Heart right ventricle (tissue), 16 donors: Measurements from ENCODE around the gene EXD3. TPM values are rescaled to one million over a fixed set of nuclear protein-coding genes. Genes with fewer than 3 reads are reported as not detected.

Experiments used
- ATAC-seq, 8 donors: fragments of 200-7000 bp; cut with Tn5 transposase; one replicate each; pipeline ENCODE4 v1.9.1; 2020; ENCODE audit warnings: mild to moderate bottlenecking in 8 of 8, moderate library complexity in 8 of 8, moderate number of reproducible peaks in 1 of 8
- DNase-seq, 2 donors: peaks; one replicate each; pipeline ENCODE4 v3.0.0-alpha.2; 2020
- H3K27ac ChIP-seq, 10 donors: fragments of 200-600 bp; sonication (generic) in 2 of 10; one replicate each; pipeline versions ENCODE4 v1.5.0 to v1.8.0; 2020 to 2022; ENCODE audit warnings: mild to moderate bottlenecking in 3 of 10
- H3K27me3 ChIP-seq, 7 donors: fragments of 200-600 bp; one replicate each; pipeline ENCODE4 v1.8.0; 2021 to 2022; ENCODE audit warnings: mild to moderate bottlenecking in 2 of 7
- H3K36me3 ChIP-seq, 9 donors: fragments of 200-600 bp; sonication (generic) in 1 of 9; one replicate each; pipeline versions ENCODE4 v1.5.0 to v1.8.0; 2020 to 2022; ENCODE audit warnings: mild to moderate bottlenecking in 2 of 9
- H3K4me1 ChIP-seq, 9 donors: fragments of 200-600 bp; sonication (generic) in 1 of 9; one replicate each; pipeline versions ENCODE4 v1.5.0 to v1.8.0; 2020 to 2022; ENCODE audit warnings: mild to moderate bottlenecking in 4 of 9
- H3K4me3 ChIP-seq, 10 donors: fragments of 200-600 bp; sonication (generic) in 2 of 10; one replicate each; pipeline versions ENCODE4 v1.5.0 to v1.8.0; 2020 to 2022; ENCODE audit warnings: mild to moderate bottlenecking in 7 of 10, moderate library complexity in 2 of 10
- H3K9me3 ChIP-seq, 11 donors: fragments of 200-600 bp in 10 of 11; sonication (generic) in 2 of 11; one replicate each; pipeline versions ENCODE4 v1.5.0 to v1.8.0; 2013 to 2022; ENCODE audit warnings: mild to moderate bottlenecking in 2 of 11, control low read depth in 1 of 11, moderate library complexity in 1 of 11
- WGBS, 2 donors: extraction: QIAGEN DNeasy Blood & Tissue Kit; methylation state at CpG; one replicate each; pipeline ENCODE4 v1.1.7; 2013; ENCODE audit warnings: inconsistent platforms in 1 of 2; 5-methylcytosine and 5-hydroxymethylcytosine counted together
- intact Hi-C, 10 donors: fragments of 100-400 bp; cut with DNase I; formaldehyde crosslinking; loops; one replicate each; pipeline versions ENCODE4 v1.11.1 to v1.14.2; 2022
- polyA plus RNA-seq, 2 donors: library from polyadenylated mRNA; stranded (reverse); fragments of 200-250 nt; gene quantifications; one replicate each; pipeline ENCODE4 v1.2.3, GENCODE V29; 2013
- total RNA-seq, 10 donors: library from RNA; stranded (reverse); fragmentation: NEBNext Ultra II Directional in 3 of 10; extraction: Animal tissue kit (Norgen Biotek cat#: 25700) in 3 of 10; gene quantifications; one replicate each; pipeline versions ENCODE4 v1.2.1 to v1.2.4, GENCODE V29; 2021 to 2023
- TF ChIP-seq, protein P1 (sequence below), 9 donors: fragments of 200-600 bp; sonication (generic) in 2 of 9; IDR thresholded peaks; one replicate each; pipeline versions ENCODE4 v1.5.0 to v1.8.0; 2021 to 2022; ENCODE audit warnings: antibody characterized with exemption in 9 of 9, mild to moderate bottlenecking in 5 of 9, moderate library complexity in 1 of 9
- donor health status: Arrhythmogenic right ventricular cardiomyopathy.
- donor health status: ischemic (EF 13 %, LVEDD 7.1; RV severe dilation, severe dysfunction).
- donor health status: healthy with polysubstance abuse.
- donor health status: DM: no; HTN: yes; CAD: no.
- donor health status: DM: no; HTN: no; CAD: no.
- donor health status: ischemic (EF 25% LVEDD 6.9; RV normal size, moderate dysfunction).
- donor health status: ischemic (EF 25% LVEDD 5.7; RV mildly dilated, moderate dysfunction).
- donor health status: healthy.
- donor health status: DM: yes; HTN: yes; CAD: no.
- donor health status: Ischemic cardiomyopathy.
- donor health status: ischemic (EF 35%, LVEDD 5.7; RV mildly dilated, moderate dysfunction).
- donor health status: nonischemic (EF 11% LVEDD 7.7; RV severe dilation, severe dysfunction).
- donor health status: DM: yes; HTN: yes; CAD: no.
- donor health status: PGD.
- donor health status: ischemic (EF 29% LVEDD 5.4; RV normal size, mild dysfunction).
- donor health status: nonischemic (EF 23%, LVEDD 6.1; RV moderate dilation, normal function).

EXD3 gene
- total and polyA plus RNA-seq, 12 donors = 5.8 to 33.0 (median 9.2) TPM

DNA sequence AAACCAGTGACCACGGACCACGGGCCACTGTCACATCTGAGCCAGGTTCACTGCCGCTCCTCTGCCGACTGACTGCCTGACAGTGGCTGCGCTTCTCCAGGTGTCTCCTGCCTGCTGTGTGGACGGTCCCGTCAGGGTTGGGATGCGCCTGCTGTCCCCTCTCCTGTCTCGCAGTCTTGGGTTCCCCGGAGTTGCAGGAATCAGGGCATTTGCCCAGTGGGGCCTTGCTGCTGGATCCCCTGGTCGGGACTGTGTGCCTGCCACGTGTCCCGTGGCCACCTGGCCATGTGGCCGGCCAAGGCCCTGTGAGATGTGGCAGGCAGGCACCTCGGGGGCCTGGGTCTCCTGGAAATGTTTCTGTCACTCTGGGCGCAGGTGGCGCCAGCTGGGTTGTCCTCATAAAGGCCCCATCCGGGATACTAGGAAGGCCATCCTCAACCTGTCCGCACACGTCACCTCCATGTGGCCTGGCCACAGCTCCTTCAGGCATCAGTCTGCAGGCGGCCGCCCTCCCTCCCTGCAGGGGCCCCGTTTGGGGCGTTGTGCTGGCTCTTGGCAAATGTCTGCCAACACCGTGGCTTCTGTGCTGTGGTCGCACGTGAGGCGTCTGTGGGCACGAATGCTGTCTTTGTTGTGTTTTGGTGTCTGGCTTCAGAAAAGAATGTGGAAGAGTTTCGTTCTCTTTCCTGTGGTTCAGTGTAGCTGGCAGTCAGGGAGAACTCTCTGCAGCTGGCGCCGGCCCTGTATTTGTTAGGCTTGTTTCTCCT is 151.8 kb downstream of the EXD3 start:
- intact Hi-C loops = no loop called here
- WGBS, 2 donors = 76 to 77% methylated on average over 32 of the region's 32 CpGs
- H3K4me3 ChIP-seq = no peak overlapping the region
- H3K27ac ChIP-seq = peak overlapping the region in 9 of 10 donors; percentile 14 to 70 (median 52)
- H3K4me1 ChIP-seq = peaks cover 26 to 82% (median 63%) of the 10 kb centered on the region in 9 donors
- H3K36me3 ChIP-seq = peaks cover 8 to 75% (median 12%) of the 10 kb centered on the region in 9 donors
- no peaks in the 10 kb centered on the region for H3K27me3 ChIP-seq
- TF ChIP-seq, protein P1, sequence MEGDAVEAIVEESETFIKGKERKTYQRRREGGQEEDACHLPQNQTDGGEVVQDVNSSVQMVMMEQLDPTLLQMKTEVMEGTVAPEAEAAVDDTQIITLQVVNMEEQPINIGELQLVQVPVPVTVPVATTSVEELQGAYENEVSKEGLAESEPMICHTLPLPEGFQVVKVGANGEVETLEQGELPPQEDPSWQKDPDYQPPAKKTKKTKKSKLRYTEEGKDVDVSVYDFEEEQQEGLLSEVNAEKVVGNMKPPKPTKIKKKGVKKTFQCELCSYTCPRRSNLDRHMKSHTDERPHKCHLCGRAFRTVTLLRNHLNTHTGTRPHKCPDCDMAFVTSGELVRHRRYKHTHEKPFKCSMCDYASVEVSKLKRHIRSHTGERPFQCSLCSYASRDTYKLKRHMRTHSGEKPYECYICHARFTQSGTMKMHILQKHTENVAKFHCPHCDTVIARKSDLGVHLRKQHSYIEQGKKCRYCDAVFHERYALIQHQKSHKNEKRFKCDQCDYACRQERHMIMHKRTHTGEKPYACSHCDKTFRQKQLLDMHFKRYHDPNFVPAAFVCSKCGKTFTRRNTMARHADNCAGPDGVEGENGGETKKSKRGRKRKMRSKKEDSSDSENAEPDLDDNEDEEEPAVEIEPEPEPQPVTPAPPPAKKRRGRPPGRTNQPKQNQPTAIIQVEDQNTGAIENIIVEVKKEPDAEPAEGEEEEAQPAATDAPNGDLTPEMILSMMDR (IDR thresholded peaks at IDR 0.05) = no peak
- DNase-seq (no peak), ATAC-seq (no peak)
- H3K9me3 ChIP-seq = no peaks in the 10 kb centered on the region

DNA sequence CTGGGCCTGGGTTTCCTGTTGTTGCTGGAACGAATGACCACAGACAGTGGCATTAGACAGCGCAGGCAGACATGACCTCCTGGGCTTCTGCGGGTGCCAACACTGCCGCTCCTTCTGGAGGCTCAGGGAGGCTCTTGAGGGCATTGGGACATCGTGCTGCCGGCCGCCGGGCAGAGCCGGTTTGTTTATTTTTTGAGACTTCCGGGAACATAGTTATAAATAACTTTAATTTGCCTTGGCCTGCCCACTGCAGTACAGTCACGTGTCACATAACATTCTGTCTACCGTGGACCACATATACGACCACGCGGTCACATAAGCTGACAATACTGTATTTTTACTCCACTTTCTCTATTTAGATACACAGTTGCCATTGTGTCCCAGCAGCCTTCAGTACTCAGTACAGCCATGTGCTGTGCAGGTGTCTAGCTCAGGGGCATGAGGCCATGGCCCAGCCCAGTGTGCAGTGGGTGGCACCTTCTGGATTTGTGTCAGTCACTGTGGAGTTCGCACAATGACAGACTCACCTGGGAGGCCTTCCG is 153.7 kb downstream of the EXD3 start:
- DNase-seq (peak; percentile 54 to 62), ATAC-seq (peak; percentile 39 to 84 (median 80))
- no peaks in the 10 kb centered on the region for H3K9me3 ChIP-seq
- no peaks in the 10 kb centered on the region for H3K27me3 ChIP-seq
- 28 to 32% methylated on average over 17 of the region's 17 CpGs for WGBS, 2 donors
- peaks cover 8 to 93% (median 25%) of the 10 kb centered on the region in 9 donors for H3K36me3 ChIP-seq
- H3K4me3 ChIP-seq = peak overlapping the region; percentile 10 to 45 (median 34)
- H3K27ac ChIP-seq = peak overlapping the region; percentile 51 to 86 (median 79)
- TF ChIP-seq, protein P1 (IDR thresholded peaks at IDR 0.05) = no peak
- intact Hi-C loops = no loop called here
- peaks cover 16 to 72% (median 51%) of the 10 kb centered on the region in 9 donors for H3K4me1 ChIP-seq

DNA sequence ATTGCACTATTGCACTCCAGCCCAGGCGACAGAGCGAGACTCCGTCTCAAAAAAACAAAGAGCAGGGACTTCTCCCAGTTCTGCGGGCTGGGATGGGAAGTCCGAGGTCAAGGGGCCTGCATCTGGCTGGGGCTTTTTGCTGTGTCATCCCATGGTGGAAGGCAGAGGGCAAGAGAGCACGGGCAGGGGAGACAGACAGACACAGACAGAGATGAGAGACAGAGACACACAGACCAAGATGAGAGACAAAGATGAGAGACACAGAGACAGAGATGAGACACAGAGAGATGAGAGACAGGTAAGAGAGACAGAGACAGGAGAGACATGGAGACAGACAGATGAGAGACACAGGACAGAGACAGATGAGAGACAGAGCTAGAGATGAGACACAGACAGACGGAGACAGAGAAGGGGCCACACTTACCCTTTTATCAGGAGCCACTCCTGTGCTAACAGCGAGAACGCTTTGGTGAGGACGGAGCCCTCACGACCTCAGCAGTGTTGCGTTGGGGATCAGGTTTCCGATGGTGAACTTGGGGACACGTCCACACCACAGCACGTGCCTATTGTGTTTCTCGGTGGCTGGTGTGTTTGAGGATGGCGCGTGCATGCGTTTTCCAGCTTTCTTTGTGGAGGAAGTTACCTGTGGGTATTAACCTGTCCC is 154.3 kb downstream of the EXD3 start:
- no peaks in the 10 kb centered on the region for H3K9me3 ChIP-seq
- ATAC-seq = peak; percentile 1 to 53 (median 23)
- H3K4me1 ChIP-seq = peaks cover 13 to 66% (median 45%) of the 10 kb centered on the region in 9 donors
- peak overlapping the region; percentile 50 to 86 (median 79) for H3K27ac ChIP-seq
- TF ChIP-seq, protein P1 (IDR thresholded peaks at IDR 0.05) = no peak
- H3K27me3 ChIP-seq = no peaks in the 10 kb centered on the region
- 44 to 52% methylated on average over 19 of the region's 19 CpGs for whole genome bisulfite sequencing, 2 donors
- peak in 1 of 2 donors; percentile 34 for DNase-seq
- H3K36me3 ChIP-seq = peaks cover 8 to 93% (median 31%) of the 10 kb centered on the region in 9 donors
- H3K4me3 ChIP-seq = peak overlapping the region; percentile 10 to 45 (median 34)
- intact Hi-C loops = no loop called here

DNA sequence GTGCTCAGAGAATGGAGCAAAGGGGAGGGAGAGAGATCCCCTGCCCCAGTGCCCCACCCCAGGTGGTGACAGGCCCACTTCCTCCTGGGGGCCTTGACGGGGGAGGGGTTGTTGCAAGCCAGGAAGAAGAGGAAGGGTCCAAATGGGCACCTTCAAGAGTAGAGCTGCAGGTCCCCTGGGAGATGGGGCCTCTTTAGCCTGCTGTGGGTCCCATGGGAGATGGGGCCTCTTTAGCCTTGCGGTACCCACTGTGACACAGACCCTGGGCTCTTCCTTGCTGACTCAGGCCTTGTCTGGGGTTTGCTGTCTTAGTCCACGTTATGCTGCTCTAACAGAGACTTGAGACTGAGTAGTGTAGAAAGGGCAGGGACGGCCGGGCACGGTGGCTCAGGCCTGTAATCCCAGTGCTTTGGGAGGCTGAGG is 155.0 kb downstream of the EXD3 start:
- 87 to 91% methylated on average over 6 of the region's 6 CpGs for WGBS, 2 donors
- H3K9me3 ChIP-seq = no peaks in the 10 kb centered on the region
- no peak for ATAC-seq
- no peak for DNase-seq
- H3K27ac ChIP-seq = peak overlapping the region; percentile 50 to 86 (median 79)
- intact Hi-C loops = no loop called here
- H3K27me3 ChIP-seq = no peaks in the 10 kb centered on the region
- peaks cover 6 to 92% (median 32%) of the 10 kb centered on the region in 9 donors for H3K36me3 ChIP-seq
- peaks cover 13 to 65% (median 45%) of the 10 kb centered on the region in 9 donors for H3K4me1 ChIP-seq
- peak overlapping the region in 8 of 10 donors; percentile 14 to 45 (median 36) for H3K4me3 ChIP-seq
- TF ChIP-seq, protein P1 (IDR thresholded peaks at IDR 0.05) = no peak
